Measurements from ENCODE around the gene TUBGCP2.
A peak's percentile ranks its signal among the peaks of the same experiment; 100 is the strongest.

Gene TUBGCP2

GRCh38 chr10:133282846-133283390 lies 25.8 kb downstream of the TUBGCP2 start:
- H3K9me3 Mint-ChIP-seq = no peaks in the 10 kb centered on the region
- H3K4me3 Mint-ChIP-seq = no peak overlapping the region
- no peaks in the 10 kb centered on the region for H3K27me3 Mint-ChIP-seq
- DNase-seq (no peak), ATAC-seq (no peak)
- peaks cover 22% of the 10 kb centered on the region for H3K4me1 Mint-ChIP-seq
- no peak overlapping the region for H3K27ac Mint-ChIP-seq

GRCh38 chr10:133281628-133282372 lies 26.9 kb downstream of the TUBGCP2 start:
- H3K4me1 Mint-ChIP-seq = peaks cover 28% of the 10 kb centered on the region
- no peak for DNase-seq
- H3K9me3 Mint-ChIP-seq = no peaks in the 10 kb centered on the region
- no peak for ATAC-seq
- no peaks in the 10 kb centered on the region for H3K27me3 Mint-ChIP-seq
- peak overlapping the region in 1 of 2 donors; percentile 46 for H3K27ac Mint-ChIP-seq
- no peak overlapping the region for H3K4me3 Mint-ChIP-seq

- DNase-seq (no peak), ATAC-seq (no peak)
- H3K27ac Mint-ChIP-seq = no peak overlapping the region
- H3K4me1 Mint-ChIP-seq = peaks cover 29% of the 10 kb centered on the region
- no peaks in the 10 kb centered on the region for H3K27me3 Mint-ChIP-seq
- H3K9me3 Mint-ChIP-seq = no peaks in the 10 kb centered on the region
- no peak overlapping the region for H3K4me3 Mint-ChIP-seq
Observed at GRCh38 chr10:133281084-133281483, 27.6 kb downstream of the TUBGCP2 start.

- DNase-seq (no peak), ATAC-seq (no peak)
- Mint-ChIP-seq H3K4me3 (no peak overlapping the region), H3K27ac (no peak overlapping the region), H3K27me3 (no peaks in the 10 kb centered on the region), H3K9me3 (no peaks in the 10 kb centered on the region), H3K4me1 (peaks cover 35% of the 10 kb centered on the region)
Observed at GRCh38 chr10:133280391-133281059, 28.1 kb downstream of the TUBGCP2 start.

- no peaks in the 10 kb centered on the region for H3K27me3 Mint-ChIP-seq
- H3K9me3 Mint-ChIP-seq = no peaks in the 10 kb centered on the region
- H3K4me3 Mint-ChIP-seq = no peak overlapping the region
- H3K4me1 Mint-ChIP-seq = peaks cover 44% of the 10 kb centered on the region
- ATAC-seq (no peak), DNase-seq (no peak)
- no peak overlapping the region for H3K27ac Mint-ChIP-seq
Observed at GRCh38 chr10:133279326-133280226, 29.1 kb downstream of the TUBGCP2 start.

GRCh38 chr10:133278577-133279265 lies 30.0 kb downstream of the TUBGCP2 start:
- Mint-ChIP-seq H3K27me3 (no peaks in the 10 kb centered on the region), H3K4me1 (peaks cover 46% of the 10 kb centered on the region), H3K9me3 (no peaks in the 10 kb centered on the region), H3K4me3 (peak overlapping the region; percentile 68 to 86), H3K27ac (no peak overlapping the region)
- DNase-seq (peak in 1 of 2 donors; percentile 68), ATAC-seq (peak; percentile 36)

- peak overlapping the region in 1 of 2 donors; percentile 59 for H3K27ac Mint-ChIP-seq
- no peaks in the 10 kb centered on the region for H3K9me3 Mint-ChIP-seq
- H3K27me3 Mint-ChIP-seq = no peaks in the 10 kb centered on the region
- ATAC-seq (no peak), DNase-seq (no peak)
- H3K4me3 Mint-ChIP-seq = peak overlapping the region; percentile 68 to 86
- peaks cover 46% of the 10 kb centered on the region for H3K4me1 Mint-ChIP-seq
Observed at GRCh38 chr10:133277993-133278576, 30.6 kb downstream of the TUBGCP2 start.

- H3K4me3 Mint-ChIP-seq = peak overlapping the region; percentile 16 to 68
- no peak for ATAC-seq
- peaks cover 46% of the 10 kb centered on the region for H3K4me1 Mint-ChIP-seq
Observed at GRCh38 chr10:133277277-133277992, 31.2 kb downstream of the TUBGCP2 start.

GRCh38 chr10:133276435-133277201 lies 32.1 kb downstream of the TUBGCP2 start, which contains the start of gene ADAM8:
Gene ADAM8, minus strand, starts transcription at chr10:133276868. Its CDS starts 51 bp downstream, at chr10:133276817.
- peaks cover 46% of the 10 kb centered on the region for H3K4me1 Mint-ChIP-seq

More at GRCh38 chr10:133277277-133277992, 31.2 kb downstream of the TUBGCP2 start:
- DNase-seq = no peak
- no peaks in the 10 kb centered on the region for H3K9me3 Mint-ChIP-seq
- no peaks in the 10 kb centered on the region for H3K27me3 Mint-ChIP-seq
- peak overlapping the region in 1 of 2 donors; percentile 12 for H3K27ac Mint-ChIP-seq

GRCh38 chr10:133276100-133276434 lies 32.6 kb downstream of the TUBGCP2 start:
- Mint-ChIP-seq H3K4me1 (peaks cover 46% of the 10 kb centered on the region), H3K27ac (peak overlapping the region in 1 of 2 donors; percentile 92), H3K9me3 (no peaks in the 10 kb centered on the region), H3K4me3 (peak overlapping the region; percentile 88 to 90), H3K27me3 (no peaks in the 10 kb centered on the region)
- ATAC-seq (no peak), DNase-seq (no peak)

More at GRCh38 chr10:133276435-133277201, 32.1 kb downstream of the TUBGCP2 start, which contains the start of gene ADAM8:
- peak; percentile 36 for ATAC-seq
- Mint-ChIP-seq H3K27me3 (no peaks in the 10 kb centered on the region), H3K9me3 (no peaks in the 10 kb centered on the region), H3K4me3 (peak within 1 kb of the TSS; percentile 88 to 90), H3K27ac (peak within 1 kb of the TSS; percentile 12 to 92)
- peak; percentile 61 to 63 for DNase-seq

- DNase-seq = peak; percentile 68 to 74
- Mint-ChIP-seq H3K27me3 (no peaks in the 10 kb centered on the region), H3K4me1 (peaks cover 46% of the 10 kb centered on the region), H3K4me3 (peak overlapping the region; percentile 88 to 90), H3K27ac (peak overlapping the region; percentile 89 to 92), H3K9me3 (no peaks in the 10 kb centered on the region)
- ATAC-seq = peak; percentile 67
Observed at GRCh38 chr10:133275684-133276092, 33.0 kb downstream of the TUBGCP2 start.

GRCh38 chr10:133274751-133275683 lies 33.7 kb downstream of the TUBGCP2 start:
- peak overlapping the region; percentile 88 to 90 for H3K4me3 Mint-ChIP-seq
- no peaks in the 10 kb centered on the region for H3K27me3 Mint-ChIP-seq
- ATAC-seq (peak; percentile 77), DNase-seq (peak; percentile 57 to 85)
- peak overlapping the region; percentile 89 to 92 for H3K27ac Mint-ChIP-seq
- H3K4me1 Mint-ChIP-seq = peaks cover 45% of the 10 kb centered on the region
- H3K9me3 Mint-ChIP-seq = no peaks in the 10 kb centered on the region

Measured in stimulated activated naive CD8-positive, alpha-beta T cell treated with anti-CD3 and anti-CD28 coated beads, Interleukin-15, amount 100 ng/mL, for 72 hours (primary cell).